Activated T-helper 17 cell treated with anti-CD3 and anti-CD28 coated beads, Interleukin-2, amount 50 U/mL, for 72 hours (primary cell): ENCODE data around the gene NFIA. TPM values are rescaled to one million over a fixed set of nuclear protein-coding genes. Genes with fewer than 3 reads are reported as not detected.

Experiments
- ATAC-seq: fragments of 150-1000 bp; cut with Tn5 transposase; replicated peaks from 2 replicates; pipeline ENCODE4 v1.10.0; 2021; ENCODE audit warnings: mild to moderate bottlenecking, moderate library complexity
- H3K27ac Mint-ChIP-seq: one replicate; pipeline ENCODE4 v1.8.0; 2022; ENCODE audit warnings: mixed read lengths
- H3K27me3 Mint-ChIP-seq: one replicate; pipeline ENCODE4 v1.8.0; 2022; ENCODE audit warnings: mixed read lengths
- H3K36me3 Mint-ChIP-seq: one replicate; pipeline ENCODE4 v1.8.0; 2022; ENCODE audit warnings: low read depth, mild to moderate bottlenecking, mixed read lengths
- H3K4me1 Mint-ChIP-seq: one replicate; pipeline ENCODE4 v1.8.0; 2022; ENCODE audit warnings: mixed read lengths
- H3K4me3 Mint-ChIP-seq: one replicate; pipeline ENCODE4 v1.8.0; 2022; ENCODE audit warnings: mild to moderate bottlenecking, mixed read lengths
- H3K9me3 Mint-ChIP-seq: one replicate; pipeline ENCODE4 v1.8.0; 2022; ENCODE audit warnings: mixed read lengths
- total RNA-seq, 2 donors: library from RNA; stranded (reverse); gene quantifications; one replicate each; pipeline ENCODE4 v1.2.3, GENCODE V29; 2022

Gene NFIA
- total RNA-seq, 2 donors from 2014 or later = 3.5 to 5.1 TPM

DNA sequence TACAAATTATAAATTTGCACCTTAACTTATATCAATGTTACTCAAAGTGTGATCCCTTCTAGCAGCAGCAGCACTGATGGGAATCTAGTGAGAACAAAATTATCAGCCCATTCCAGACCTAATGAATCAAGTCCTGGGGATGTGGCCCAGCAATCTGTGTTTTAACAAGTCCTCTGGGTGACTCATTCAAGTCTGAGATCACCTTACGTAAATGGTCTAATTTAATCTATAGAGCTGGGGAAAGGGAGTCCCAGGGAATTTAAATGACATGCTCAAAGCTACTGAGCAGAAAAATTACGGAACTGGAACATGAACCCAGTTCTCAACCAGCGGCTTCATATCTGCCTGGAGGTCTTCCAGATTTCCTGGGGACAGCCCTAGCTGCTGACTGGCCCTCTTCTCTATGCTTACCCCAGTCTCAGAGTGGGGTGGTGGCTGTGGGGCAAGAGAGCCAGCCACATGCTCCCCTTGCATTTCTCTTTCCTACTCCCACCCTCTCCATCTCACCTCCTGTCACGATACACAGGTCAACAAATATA is 422.6 kb downstream of the NFIA start:
- no peak for ATAC-seq
- Mint-ChIP-seq H3K27me3 (peaks cover 20% of the 10 kb centered on the region), H3K9me3 (no peaks in the 10 kb centered on the region), H3K4me1 (no peaks in the 10 kb centered on the region), H3K27ac (no peak overlapping the region), H3K36me3 (no peaks in the 10 kb centered on the region), H3K4me3 (no peak overlapping the region)

- no peaks in the 10 kb centered on the region for H3K9me3 Mint-ChIP-seq
- no peak overlapping the region for H3K4me3 Mint-ChIP-seq
- no peaks in the 10 kb centered on the region for H3K36me3 Mint-ChIP-seq
- no peaks in the 10 kb centered on the region for H3K4me1 Mint-ChIP-seq
- no peak for ATAC-seq
- no peak overlapping the region for H3K27ac Mint-ChIP-seq
- H3K27me3 Mint-ChIP-seq = peaks cover 20% of the 10 kb centered on the region
Observed at GRCh38 chr1:61506236-61506635, 423.9 kb downstream of the NFIA start.

GRCh38 chr1:61506944-61507500 is 424.7 kb downstream of the NFIA start:
- Mint-ChIP-seq H3K4me3 (no peak overlapping the region), H3K36me3 (no peaks in the 10 kb centered on the region), H3K27me3 (peaks cover 18% of the 10 kb centered on the region), H3K4me1 (no peaks in the 10 kb centered on the region), H3K27ac (no peak overlapping the region), H3K9me3 (no peaks in the 10 kb centered on the region)
- ATAC-seq = no peak
